ENCODE data around the gene TRIM47. TPM values are rescaled to one million over a fixed set of nuclear protein-coding genes. Genes with fewer than 3 reads are reported as not detected.

Gene TRIM47
- total and polyA plus RNA-seq, 2 experiments from 2014 or later, result 7.2 to 9.9 TPM

GRCh38 chr17:75925103-75925502 is 46.7 kb upstream of the TRIM47 start (continued):
- TF ChIP-seq NANOG (IDR thresholded peaks at IDR 0.05; ENCODE audit: borderline replicate concordance) (no peak), EZH2 (IDR thresholded peaks at IDR 0.05; ENCODE audit: low read depth, unreplicated experiment) (no peak)

GRCh38 chr17:75922963-75923874 is 44.8 kb upstream of the TRIM47 start:
- no peaks in the 10 kb centered on the region for H3K9me2 ChIP-seq (ENCODE audit: insufficient read depth)
- DNase-seq (ENCODE audit: low spot score), result no peak
- no peak for ATAC-seq
- Mint-ChIP-seq H3K27ac (no peak overlapping the region), H3K4me1 (no peaks in the 10 kb centered on the region), H3K9me3 (no peaks in the 10 kb centered on the region), H3K27me3 (ENCODE audit: insufficient read depth, low read depth, poor library complexity) (peaks cover 11% of the 10 kb centered on the region), H3K36me3 (ENCODE audit: low read depth) (peaks cover 6% of the 10 kb centered on the region), H3K4me3 (no peak overlapping the region)
- no peaks in the 10 kb centered on the region for H3K36me3 ChIP-seq (ENCODE audit: insufficient read depth)
- H3K27ac ChIP-seq (ENCODE audit: low read depth), result no peak overlapping the region
- no peak for TF ChIP-seq EZH2 (IDR thresholded peaks at IDR 0.05; ENCODE audit: low read depth, unreplicated experiment)
- no peak for TF ChIP-seq EZH2phosphoT487 (IDR thresholded peaks at IDR 0.05; ENCODE audit: unreplicated experiment)
- TF ChIP-seq JUNB (IDR thresholded peaks at IDR 0.05; ENCODE audit: unreplicated experiment), result no peak
- TF ChIP-seq ETS1 (IDR thresholded peaks at IDR 0.05), result no peak
- TF ChIP-seq ZNF114 (CRISPR knock-in tag; IDR thresholded peaks at IDR 0.05), result no peak
- TF ChIP-seq NANOG (IDR thresholded peaks at IDR 0.05; ENCODE audit: borderline replicate concordance), result no peak
- no peak for TF ChIP-seq ZNF462 (CRISPR knock-in tag; IDR thresholded peaks at IDR 0.05)
- no peak for TF ChIP-seq ZNF331 (CRISPR knock-in tag; IDR thresholded peaks at IDR 0.05; ENCODE audit: low read depth)
- H4K20me1 ChIP-seq (replicated peaks; ENCODE audit: insufficient read depth), result no peaks in the 10 kb centered on the region
- no peaks in the 10 kb centered on the region for H3K27me3 ChIP-seq (ENCODE audit: insufficient read depth)
- no peaks in the 10 kb centered on the region for H3F3A ChIP-seq (replicated peaks; ENCODE audit: low read depth)
- no peak overlapping the region for H3K4me2 ChIP-seq
- no peaks in the 10 kb centered on the region for H3K4me1 ChIP-seq (ENCODE audit: insufficient read depth)
- no peak overlapping the region for H3K4me3 ChIP-seq
- H3K79me2 ChIP-seq (replicated peaks; ENCODE audit: insufficient read depth), result no peaks in the 10 kb centered on the region
- no peak overlapping the region for H2AFZ ChIP-seq

Data from GM23338 (cell line).